Omental fat pad (tissue), 4 donors: ENCODE data around the gene CFAP73. TPM values are rescaled to one million over a fixed set of nuclear protein-coding genes. Genes with fewer than 3 reads are reported as not detected.

Source experiments
- ATAC-seq: fragments of 150-250 bp; one replicate; pipeline ENCODE4 v1.9.1; 2016; ENCODE audit warnings: mild to moderate bottlenecking, moderate library complexity; ENCODE audit not compliant: low FRiP score
- DNase-seq: peaks from one replicate; pipeline ENCODE4 v3.0.0-alpha.2; 2019; ENCODE audit warnings: low spot score
- total RNA-seq, 4 donors: library from RNA; depleted of rRNA; stranded (reverse); fragments of >200 nt; gene quantifications; one replicate each; pipeline ENCODE4 v1.1.0, GENCODE V29; 2016
- TF ChIP-seq, protein P1 (sequence below), 3 donors: fragments of 450-650 bp; IDR thresholded peaks; one replicate each; pipeline ENCODE4 v1.5.1; 2016 to 2017; ENCODE audit warnings: antibody characterized with exemption in 3 of 3, mild to moderate bottlenecking in 3 of 3, moderate library complexity in 2 of 3

The CFAP73 gene
- total RNA-seq, 4 donors from 2014 or later = not detected

DNA sequence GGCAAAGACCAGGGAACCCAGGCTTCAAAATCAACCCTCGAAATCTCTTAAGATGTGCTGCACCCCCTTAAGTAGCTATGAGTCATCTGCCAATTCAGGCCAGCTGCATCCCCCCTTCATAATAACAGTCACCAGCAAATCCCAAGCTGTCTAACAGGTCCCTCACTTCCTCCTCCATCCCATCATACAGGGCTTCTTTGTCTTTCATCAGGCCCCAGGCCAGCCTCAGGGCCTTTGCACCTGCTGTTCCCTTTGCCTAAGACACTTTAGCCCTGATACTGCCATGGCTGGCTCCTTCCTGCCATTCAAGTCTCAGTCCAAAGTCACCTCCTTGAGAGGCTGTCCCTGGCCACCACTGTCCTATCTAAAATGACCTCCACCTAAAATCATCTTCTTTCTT, 18.0 kb upstream of the CFAP73 start:
- TF ChIP-seq, protein P1, sequence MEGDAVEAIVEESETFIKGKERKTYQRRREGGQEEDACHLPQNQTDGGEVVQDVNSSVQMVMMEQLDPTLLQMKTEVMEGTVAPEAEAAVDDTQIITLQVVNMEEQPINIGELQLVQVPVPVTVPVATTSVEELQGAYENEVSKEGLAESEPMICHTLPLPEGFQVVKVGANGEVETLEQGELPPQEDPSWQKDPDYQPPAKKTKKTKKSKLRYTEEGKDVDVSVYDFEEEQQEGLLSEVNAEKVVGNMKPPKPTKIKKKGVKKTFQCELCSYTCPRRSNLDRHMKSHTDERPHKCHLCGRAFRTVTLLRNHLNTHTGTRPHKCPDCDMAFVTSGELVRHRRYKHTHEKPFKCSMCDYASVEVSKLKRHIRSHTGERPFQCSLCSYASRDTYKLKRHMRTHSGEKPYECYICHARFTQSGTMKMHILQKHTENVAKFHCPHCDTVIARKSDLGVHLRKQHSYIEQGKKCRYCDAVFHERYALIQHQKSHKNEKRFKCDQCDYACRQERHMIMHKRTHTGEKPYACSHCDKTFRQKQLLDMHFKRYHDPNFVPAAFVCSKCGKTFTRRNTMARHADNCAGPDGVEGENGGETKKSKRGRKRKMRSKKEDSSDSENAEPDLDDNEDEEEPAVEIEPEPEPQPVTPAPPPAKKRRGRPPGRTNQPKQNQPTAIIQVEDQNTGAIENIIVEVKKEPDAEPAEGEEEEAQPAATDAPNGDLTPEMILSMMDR (IDR thresholded peaks at IDR 0.05) = no peak
- no peak for DNase-seq
- ATAC-seq = no peak

DNA sequence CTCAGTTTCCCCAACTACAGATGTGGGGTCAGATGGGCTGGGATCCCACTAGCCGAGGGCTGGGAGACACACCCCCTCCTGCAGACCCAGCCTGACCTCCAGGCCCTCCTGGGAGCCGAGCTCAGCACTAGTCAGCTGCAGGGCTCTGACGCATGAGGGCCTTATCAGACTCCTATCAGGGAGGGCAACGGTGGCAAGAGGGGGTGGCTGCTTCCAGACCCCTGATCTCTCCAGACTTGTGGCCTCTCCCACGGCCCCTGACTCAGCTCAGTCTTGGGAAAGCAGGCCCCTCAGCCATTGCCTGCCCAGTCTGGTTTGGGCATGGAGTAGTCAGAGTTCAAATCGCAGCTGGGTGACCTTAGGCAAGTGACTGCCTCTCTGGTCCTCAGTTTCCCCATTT, 16.5 kb upstream of the CFAP73 start:
- DNase-seq = no peak
- TF ChIP-seq, protein P1 (IDR thresholded peaks at IDR 0.05) = no peak
- no peak for ATAC-seq

DNA sequence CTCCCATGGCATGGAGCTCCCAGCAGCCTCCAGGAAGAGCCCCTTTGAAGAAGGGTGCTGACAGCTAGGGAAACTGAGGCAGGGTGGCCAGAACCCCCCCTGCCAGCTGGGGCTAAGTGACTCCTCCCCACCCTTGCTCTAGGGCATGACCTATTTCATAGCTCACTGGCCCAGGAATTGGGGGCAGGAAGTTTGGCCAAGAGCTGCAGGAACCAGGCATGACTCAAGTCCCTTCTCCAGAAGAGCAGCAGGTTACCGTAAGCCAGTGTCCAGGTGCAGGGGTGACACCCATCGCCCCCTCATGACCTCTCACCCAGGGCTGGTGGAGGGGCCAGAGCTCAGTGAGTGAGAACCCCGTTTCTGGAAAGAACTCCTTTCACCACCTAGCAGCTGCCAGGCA, 15.9 kb upstream of the CFAP73 start:
- DNase-seq (no peak), ATAC-seq (no peak)
- TF ChIP-seq, protein P1 (IDR thresholded peaks at IDR 0.05) = no peak

DNA sequence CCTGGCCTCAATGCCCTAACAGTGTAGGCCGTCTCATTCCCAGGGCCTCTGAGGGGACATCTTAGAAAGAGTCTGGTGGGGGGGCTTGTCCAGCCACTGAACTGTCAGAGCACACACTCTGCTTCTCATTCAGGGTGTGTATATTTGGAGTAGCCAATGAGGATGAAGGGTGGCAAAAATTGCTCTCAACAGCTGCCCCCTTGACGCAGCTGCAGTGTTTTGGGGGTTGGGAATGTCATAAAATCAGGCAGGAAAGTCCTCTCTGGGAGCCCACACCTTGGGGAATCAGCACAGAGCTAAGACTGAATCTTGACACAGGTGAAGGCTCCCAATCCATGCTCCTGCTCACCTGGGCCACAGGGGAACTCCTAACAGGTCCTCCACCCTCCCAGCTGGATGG, 15.5 kb upstream of the CFAP73 start:
- ATAC-seq (no peak), DNase-seq (no peak)
- TF ChIP-seq, protein P1 (IDR thresholded peaks at IDR 0.05) = no peak

DNA sequence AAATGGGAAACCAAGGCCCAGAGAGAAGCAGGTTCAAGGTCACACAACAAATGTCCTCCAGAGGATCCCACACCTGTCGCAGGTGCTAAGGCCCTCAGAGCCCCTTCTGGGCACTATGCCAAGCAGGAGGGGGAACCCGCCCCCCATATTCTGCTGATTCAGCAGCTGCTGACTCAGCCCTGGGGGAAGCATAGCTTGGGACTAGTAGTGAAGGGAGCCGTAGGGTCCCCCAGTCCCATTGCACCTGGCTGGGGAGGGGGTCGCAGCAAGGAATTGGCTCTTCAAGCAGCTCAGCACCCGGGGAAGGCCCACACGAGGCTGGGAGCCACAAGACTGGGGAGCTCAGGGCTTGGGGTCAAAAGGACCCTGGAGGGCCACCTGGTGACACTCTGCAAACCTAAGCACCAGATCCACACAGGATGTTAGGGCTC, 15.0 kb upstream of the CFAP73 start:
- TF ChIP-seq, protein P1 (IDR thresholded peaks at IDR 0.05) = no peak
- ATAC-seq (no peak), DNase-seq (no peak)

DNA sequence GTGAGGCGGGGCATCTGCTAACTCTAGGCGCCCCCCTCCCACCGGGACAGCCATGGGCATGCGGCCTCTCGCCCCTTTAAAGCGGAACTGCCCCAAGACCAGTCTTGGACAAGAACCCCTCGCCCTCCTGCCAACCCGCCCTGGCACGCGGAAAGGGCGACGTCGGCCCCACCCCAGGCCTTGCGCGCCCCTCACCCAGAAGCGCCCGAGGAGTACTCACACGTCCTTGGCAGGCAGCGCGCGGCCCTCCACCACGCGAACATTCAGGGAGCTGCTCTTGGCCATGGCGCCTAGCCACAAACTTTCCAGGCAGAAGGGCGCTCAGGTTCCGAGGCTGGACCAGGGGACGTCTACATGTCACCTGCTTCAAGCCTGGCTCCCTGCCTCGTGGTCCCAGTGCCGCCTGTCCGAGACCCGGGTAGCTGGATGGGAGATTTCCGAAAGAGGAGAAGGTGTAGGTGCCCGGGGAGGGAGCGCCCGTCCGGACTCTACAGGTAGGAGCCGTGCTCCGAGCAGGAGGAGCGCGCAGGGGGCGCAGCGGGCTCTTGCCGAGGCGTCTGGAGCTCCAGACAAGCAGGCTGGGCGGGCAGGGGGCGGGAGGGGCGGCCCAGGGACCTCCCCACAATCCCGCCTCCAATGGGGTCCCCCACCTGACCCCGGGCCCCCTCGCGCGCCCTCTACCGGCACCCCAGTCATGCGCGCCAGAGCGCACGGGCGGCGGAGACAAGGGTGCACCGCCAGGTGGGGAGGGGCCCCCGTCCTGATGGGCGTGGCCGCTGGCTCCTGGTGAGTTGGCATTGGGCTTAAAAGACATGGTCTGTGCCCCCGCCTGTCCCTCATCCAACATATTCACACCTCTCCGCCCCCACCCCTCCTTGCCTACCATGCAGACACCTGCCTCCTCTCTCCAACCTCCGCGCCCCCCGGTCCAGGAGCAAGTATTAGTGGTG, 14.1 kb upstream of the CFAP73 start, which contains the start of gene RASAL1:
TSS of gene RASAL1 (minus strand) at position 584 of the 950 bp plus-strand sequence. CDS start at position 285, 299 bp downstream.
- DNase-seq (no peak), ATAC-seq (no peak)
- TF ChIP-seq, protein P1 (IDR thresholded peaks at IDR 0.05) = no peak
